A673 (cell line): ENCODE data around the gene MRPL12. TPM values are rescaled to one million over a fixed set of nuclear protein-coding genes. Genes with fewer than 3 reads are reported as not detected.

ENCODE experiments used
- BruUV-seq: library from RNA; stranded (reverse); fragments of 400-500 nt; replicated peaks from 2 replicates; lab custom pipeline; 2021; lab: Mats Ljungman, UMichigan
- CTCF ChIA-PET: fragments of 300-600 bp; sonication (Branson Sonifier 250); formaldehyde crosslinking; loops from one replicate; lab custom pipeline; 2022; ENCODE audit warnings: antibody characterized with exemption; lab: Charles Lee
- POLR2A ChIA-PET: fragments of 300-600 bp; sonication (Branson Sonifier 250); formaldehyde crosslinking; loops from one replicate; lab custom pipeline; 2022; ENCODE audit warnings: antibody characterized with exemption; ENCODE audit not compliant: low non-redundant PET; lab: Charles Lee
- DNase-seq: peaks from one replicate; pipeline ENCODE4 v3.0.0-alpha.2; 2015; ENCODE audit warnings: low spot score
- H3K27ac ChIP-seq: fragments of 200-600 bp; sonication (generic); 2 replicates; pipeline ENCODE4 v1.5.1; 2016; ENCODE audit warnings: mixed run types, low read depth, mild to moderate bottlenecking, mixed read lengths, antibody characterized with exemption, low read length; ENCODE audit not compliant: poor library complexity, severe bottlenecking
- H3K27me3 ChIP-seq: fragments of 200-600 bp; sonication (generic); replicated peaks from 2 replicates; pipeline ENCODE4 v1.6.1; 2017; ENCODE audit warnings: mixed run types, low read depth, mild to moderate bottlenecking, mixed read lengths, antibody characterized with exemption, low read length; ENCODE audit not compliant: insufficient read depth, poor library complexity
- H3K36me3 ChIP-seq: fragments of 200-600 bp; sonication (generic); 2 replicates; pipeline ENCODE4 v1.6.1; 2016; ENCODE audit warnings: mixed run types, mild to moderate bottlenecking, mixed read lengths, antibody characterized with exemption, low read length; ENCODE audit not compliant: insufficient read depth, poor library complexity, severe bottlenecking
- H3K4me1 ChIP-seq: fragments of 200-600 bp; sonication (generic); 2 replicates; pipeline ENCODE4 v1.6.1; 2017; ENCODE audit warnings: mixed run types, mild to moderate bottlenecking, mixed read lengths, antibody characterized with exemption, low read length; ENCODE audit not compliant: insufficient read depth, poor library complexity, severe bottlenecking
- H3K4me3 ChIP-seq: fragments of 200-600 bp; sonication (generic); 2 replicates; pipeline ENCODE4 v1.5.1; 2016; ENCODE audit warnings: low read depth, mixed run types, mild to moderate bottlenecking, mixed read lengths, low read length; ENCODE audit not compliant: poor library complexity, severe bottlenecking
- H3K9me3 ChIP-seq: fragments of 200-600 bp; sonication (generic); 2 replicates; pipeline ENCODE4 v1.6.1; 2016; ENCODE audit warnings: mixed run types, low read depth, mild to moderate bottlenecking, mixed read lengths, antibody characterized with exemption, low read length; ENCODE audit not compliant: poor library complexity, severe bottlenecking
- EZH2 ChIP-seq: fragments of 200-600 bp; sonication (generic); IDR thresholded peaks from 2 replicates; pipeline ENCODE4 v1.6.1; 2017; ENCODE audit warnings: borderline replicate concordance, low read depth, mild to moderate bottlenecking, mixed read lengths, antibody characterized with exemption, low read length; ENCODE audit not compliant: poor library complexity, severe bottlenecking
- intact Hi-C: fragments of 100-400 bp; cut with micrococcal nuclease; formaldehyde crosslinking; loops from one replicate; pipeline ENCODE4 v1.10.0; 2022; ENCODE audit not compliant: unreplicated experiment
- total RNA-seq: library from RNA; stranded (reverse); gene quantifications from 2 replicates; pipeline ENCODE4 v1.2.3, GENCODE V29; 2021
- TF ChIP-seq, protein P1 (sequence below): fragments of 300-800, 200-600 bp; sonication (generic); conservative IDR thresholded peaks from 2 replicates; pipeline ENCODE4 v1.5.1; 2017; ENCODE audit warnings: low read depth, mild to moderate bottlenecking, antibody characterized with exemption, low read length, moderate library complexity, mixed read lengths

MRPL12 gene
- total RNA-seq, 1 experiment from 2014 or later, result 186 TPM

DNA sequence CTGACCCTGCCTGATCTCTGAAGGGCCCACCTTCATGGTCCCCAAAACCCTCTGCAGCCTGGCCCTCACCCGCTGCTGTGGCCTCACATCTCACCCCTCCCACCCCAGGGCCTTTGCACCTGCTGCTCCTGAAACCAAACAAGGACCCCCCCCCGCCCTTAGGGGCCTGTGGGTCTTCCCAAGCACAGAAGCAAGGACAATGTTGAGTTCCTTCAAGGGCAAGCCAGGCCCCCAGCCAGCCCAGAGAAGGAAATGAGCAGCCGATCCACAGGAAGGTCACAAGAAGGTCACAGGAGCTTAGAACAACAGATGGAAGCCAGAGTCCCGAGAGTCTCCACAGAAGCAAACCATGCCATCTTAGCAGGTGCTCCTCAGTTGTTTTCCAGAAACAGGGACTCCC is 46.3 kb upstream of the MRPL12 start:
- Histone ChIP-seq H3K27ac (no peak overlapping the region), H3K27me3 (no peaks in the 10 kb centered on the region), H3K36me3 (no peaks in the 10 kb centered on the region), H3K9me3 (no peaks in the 10 kb centered on the region), H3K4me3 (no peak overlapping the region), H3K4me1 (no peaks in the 10 kb centered on the region)
- no peak for DNase-seq
- ChIA-PET CTCF (interaction anchor here (0.6 kb wide), 1 partner anchor 381 kb away, joined by 3 read pairs; the partner anchor contains the start of gene DCXR), POLR2A (no interaction called here)
- TF ChIP-seq, protein P1, sequence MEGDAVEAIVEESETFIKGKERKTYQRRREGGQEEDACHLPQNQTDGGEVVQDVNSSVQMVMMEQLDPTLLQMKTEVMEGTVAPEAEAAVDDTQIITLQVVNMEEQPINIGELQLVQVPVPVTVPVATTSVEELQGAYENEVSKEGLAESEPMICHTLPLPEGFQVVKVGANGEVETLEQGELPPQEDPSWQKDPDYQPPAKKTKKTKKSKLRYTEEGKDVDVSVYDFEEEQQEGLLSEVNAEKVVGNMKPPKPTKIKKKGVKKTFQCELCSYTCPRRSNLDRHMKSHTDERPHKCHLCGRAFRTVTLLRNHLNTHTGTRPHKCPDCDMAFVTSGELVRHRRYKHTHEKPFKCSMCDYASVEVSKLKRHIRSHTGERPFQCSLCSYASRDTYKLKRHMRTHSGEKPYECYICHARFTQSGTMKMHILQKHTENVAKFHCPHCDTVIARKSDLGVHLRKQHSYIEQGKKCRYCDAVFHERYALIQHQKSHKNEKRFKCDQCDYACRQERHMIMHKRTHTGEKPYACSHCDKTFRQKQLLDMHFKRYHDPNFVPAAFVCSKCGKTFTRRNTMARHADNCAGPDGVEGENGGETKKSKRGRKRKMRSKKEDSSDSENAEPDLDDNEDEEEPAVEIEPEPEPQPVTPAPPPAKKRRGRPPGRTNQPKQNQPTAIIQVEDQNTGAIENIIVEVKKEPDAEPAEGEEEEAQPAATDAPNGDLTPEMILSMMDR, result no peak
- no peak for TF ChIP-seq EZH2
- BruUV-seq, result no TSS peak
- intact Hi-C loops, result no loop called here

DNA sequence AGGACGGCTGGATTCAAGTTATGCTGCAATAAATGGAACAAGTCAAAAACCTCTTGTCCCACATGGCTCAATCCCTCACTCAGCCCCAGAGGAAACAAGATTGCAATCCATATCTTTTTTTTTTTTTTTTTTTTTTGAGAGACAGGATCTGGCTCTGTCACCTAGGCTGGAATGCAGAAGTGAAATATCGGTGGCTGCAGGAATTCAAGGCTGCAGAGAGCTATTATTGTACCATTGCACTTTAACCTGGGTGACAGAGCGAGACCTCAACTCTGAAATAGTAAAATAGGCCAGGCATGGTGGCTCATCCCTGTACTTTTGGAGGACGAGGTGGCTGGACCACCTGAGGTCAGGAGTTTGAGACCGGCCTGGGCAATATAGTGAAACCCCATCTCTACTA is 44.1 kb upstream of the MRPL12 start:
- H3K27me3 ChIP-seq, result no peaks in the 10 kb centered on the region
- no peak overlapping the region for H3K27ac ChIP-seq
- CTCF ChIA-PET, result no interaction called here
- POLR2A ChIA-PET, result no interaction called here
- no peaks in the 10 kb centered on the region for H3K36me3 ChIP-seq
- BruUV-seq, result no TSS peak
- intact Hi-C loops, result no loop called here
- TF ChIP-seq, protein P1, result no peak
- TF ChIP-seq EZH2, result no peak
- H3K9me3 ChIP-seq, result no peaks in the 10 kb centered on the region
- DNase-seq, result no peak
- H3K4me3 ChIP-seq, result no peak overlapping the region
- no peaks in the 10 kb centered on the region for H3K4me1 ChIP-seq

DNA sequence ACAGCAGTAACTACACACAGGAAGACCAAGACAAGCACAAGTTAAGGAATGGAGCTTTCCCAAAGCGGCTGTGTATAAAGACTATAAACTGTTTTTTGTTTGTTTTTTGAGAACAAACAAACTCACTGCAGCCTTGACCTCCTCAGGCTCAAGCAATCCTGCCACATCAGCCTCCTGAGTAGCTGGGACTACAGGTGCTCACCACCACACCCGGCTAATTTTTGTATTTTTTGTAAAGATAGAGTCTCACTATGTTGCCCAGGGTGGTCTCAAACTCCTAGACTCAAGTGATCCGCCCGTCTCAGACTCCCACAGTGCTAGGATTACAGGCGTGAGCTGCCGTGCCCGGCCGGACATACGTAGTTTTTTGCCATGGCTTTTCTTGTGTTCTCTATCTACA is 42.7 kb upstream of the MRPL12 start:
- intact Hi-C loops, result no loop called here
- ChIA-PET POLR2A (interaction anchor here (0.5 kb wide), 1 partner anchor 12 kb away, joined by 3 read pairs; no protein-coding TSS in a partner anchor), CTCF (no interaction called here)
- Histone ChIP-seq H3K27me3 (no peaks in the 10 kb centered on the region), H3K4me3 (no peak overlapping the region), H3K4me1 (peaks cover 6% of the 10 kb centered on the region), H3K27ac (no peak overlapping the region), H3K9me3 (no peaks in the 10 kb centered on the region), H3K36me3 (peaks cover 7% of the 10 kb centered on the region)
- no TSS peak for BruUV-seq
- no peak for DNase-seq
- TF ChIP-seq, protein P1, result no peak
